B cell (primary cell): ENCODE results near the gene C7orf25. TPM values are rescaled to one million over a fixed set of nuclear protein-coding genes. Genes with fewer than 3 reads are reported as not detected.

Source experiments
- ATAC-seq: fragments of 200-7000 bp; cut with Tn5 transposase; one replicate; pipeline ENCODE4 v1.10.0; 2021; ENCODE audit warnings: low read depth, mild to moderate bottlenecking, moderate number of reproducible peaks, moderate library complexity
- CTCF ChIA-PET: fragments of 350-600 bp; sonication (Branson Sonifier 250); formaldehyde crosslinking; loops from one replicate; lab custom pipeline; 2021; ENCODE audit warnings: antibody characterized with exemption, inconsistent platforms; lab: Charles Lee
- POLR2A ChIA-PET: fragments of 350-600 bp; sonication (Branson Sonifier 250); formaldehyde crosslinking; loops from one replicate; lab custom pipeline; 2021; ENCODE audit warnings: antibody characterized with exemption; lab: Charles Lee
- DNase-seq: peaks from one replicate; pipeline ENCODE4 v3.0.0; 2013
- H2AFZ ChIP-seq: 2 replicates; pipeline ENCODE4 v1.6.1; 2012; ENCODE audit warnings: mild to moderate bottlenecking, low read depth, low read length; ENCODE audit not compliant: insufficient read depth, poor library complexity, severe bottlenecking
- H3K27ac ChIP-seq, 2 donors: 1 replicate in 1 of 2; 2 replicates in 1 of 2; pipeline ENCODE4 v1.5.1; 2012 to 2013; ENCODE audit warnings: low read length in 2 of 2, mild to moderate bottlenecking in 2 of 2, moderate library complexity in 1 of 2
- H3K27me3 ChIP-seq, 4 experiments: fragments of 200-600 bp in 1 of 4; sonication (generic) in 1 of 4; replicated peaks in 1 of 4; 1 replicate in 2 of 4; 2 replicates in 2 of 4; pipeline versions ENCODE4 v1.6.1 to v1.7.0; 2013 to 2016; ENCODE audit warnings: low read length in 3 of 4, mild to moderate bottlenecking in 2 of 4, mixed read lengths in 1 of 4, moderate library complexity in 1 of 4; ENCODE audit not compliant: insufficient read depth in 4 of 4, control insufficient read depth in 3 of 4; ENCODE audit errors: control extremely low read depth in 1 of 4
- H3K36me3 ChIP-seq, 2 experiments: replicated peaks in 1 of 2; 1 replicate in 1 of 2; 2 replicates in 1 of 2; pipeline versions ENCODE4 v1.6.1 to v1.7.1; 2013; ENCODE audit warnings: low read length in 1 of 2; ENCODE audit not compliant: insufficient read depth in 2 of 2, control insufficient read depth in 1 of 2; ENCODE audit errors: control extremely low read depth in 1 of 2, extremely low read depth in 1 of 2
- H3K4me1 ChIP-seq, 2 donors: fragments of 200-600 bp in 1 of 2; sonication (generic) in 1 of 2; 1 replicate in 1 of 2; 2 replicates in 1 of 2; pipeline versions ENCODE4 v1.5.1 to v1.6.1; 2013 to 2017; ENCODE audit warnings: low read length in 2 of 2; ENCODE audit not compliant: control insufficient read depth in 2 of 2, insufficient read depth in 2 of 2
- H3K4me2 ChIP-seq: replicated peaks from 2 replicates; pipeline ENCODE3; 2012; ENCODE audit warnings: mild to moderate bottlenecking, low read depth, low read length; ENCODE audit not compliant: poor library complexity, severe bottlenecking
- H3K4me3 ChIP-seq, 5 experiments: fragments of 200-600 bp in 1 of 5; sonication (generic) in 1 of 5; 1 replicate in 3 of 5; 2 replicates in 2 of 5; pipeline versions ENCODE4 v1.5.1 to v1.7.0; 2011 to 2016; ENCODE audit warnings: low read length in 4 of 5, mild to moderate bottlenecking in 4 of 5, low read depth in 2 of 5, control low read depth in 1 of 5, moderate library complexity in 1 of 5; ENCODE audit not compliant: insufficient read depth in 1 of 5; ENCODE audit errors: control extremely low read depth in 1 of 5, extremely low read depth in 1 of 5
- H3K79me2 ChIP-seq: fragments of 200-600 bp; sonication (generic); one replicate; pipeline ENCODE4 v1.6.0; 2016; ENCODE audit warnings: low read length; ENCODE audit not compliant: control insufficient read depth, insufficient read depth
- H3K9ac ChIP-seq: fragments of 200-600 bp; sonication (generic); 2 replicates; pipeline ENCODE4 v1.6.1; 2017; ENCODE audit warnings: mild to moderate bottlenecking, low read length, moderate library complexity
- H3K9me3 ChIP-seq, 3 donors: one replicate each; pipeline versions ENCODE4 v1.6.1 to v1.7.1; 2013; ENCODE audit warnings: low read length in 2 of 3; ENCODE audit not compliant: control insufficient read depth in 2 of 3, insufficient read depth in 1 of 3; ENCODE audit errors: control extremely low read depth in 1 of 3
- H4K20me1 ChIP-seq: 2 replicates; pipeline ENCODE4 v1.6.0; 2012; ENCODE audit warnings: mild to moderate bottlenecking, low read length; ENCODE audit not compliant: insufficient read depth, control insufficient read depth, poor library complexity, severe bottlenecking
- H3K27ac Mint-ChIP-seq: one replicate; pipeline ENCODE4 v1.8.0; 2021; ENCODE audit warnings: mixed read lengths
- H3K27me3 Mint-ChIP-seq: one replicate; pipeline ENCODE4 v1.8.0; 2021; ENCODE audit warnings: mixed read lengths
- H3K4me1 Mint-ChIP-seq: one replicate; pipeline ENCODE4 v1.8.0; 2021; ENCODE audit warnings: mixed read lengths
- H3K4me3 Mint-ChIP-seq: one replicate; pipeline ENCODE4 v1.8.0; 2021; ENCODE audit warnings: mixed read lengths
- H3K9me3 Mint-ChIP-seq: one replicate; pipeline ENCODE4 v1.8.0; 2022; ENCODE audit warnings: mixed read lengths; ENCODE audit not compliant: insufficient read depth
- EZH2 ChIP-seq: IDR thresholded peaks from 2 replicates; pipeline ENCODE4 v1.6.1; 2012; ENCODE audit warnings: borderline replicate concordance, low read depth, mild to moderate bottlenecking, moderate library complexity, low read length; ENCODE audit not compliant: insufficient read depth, poor library complexity, severe bottlenecking
- WGBS: methylation state at CpG from one replicate; pipeline ENCODE4 v1.1.5; 2013; ENCODE audit warnings: missing lambda C conversion rate; ENCODE audit not compliant: insufficient coverage; 5-methylcytosine and 5-hydroxymethylcytosine counted together
- intact Hi-C: fragments of 100-400 bp; cut with micrococcal nuclease; formaldehyde crosslinking; loops from one replicate; pipeline ENCODE4 v1.10.0; 2022
- polyA minus RNA-seq: library from RNA; depleted of rRNA, polyadenylated mRNA; stranded (reverse); fragments of >200 nt; gene quantifications from 2 replicates; pipeline ENCODE4 v1.2.3, GENCODE V29; 2012
- polyA plus RNA-seq: library from polyadenylated mRNA; depleted of rRNA; stranded (reverse); fragments of >200 nt; gene quantifications from 2 replicates; pipeline ENCODE4 v1.2.3, GENCODE V29; 2012
- total RNA-seq, 2 donors: library from RNA; stranded (reverse); fragments of 120-200 nt in 1 of 2; gene quantifications; 1 replicate in 1 of 2; 2 replicates in 1 of 2; pipeline versions ENCODE4 v1.2.3 to v1.2.4, GENCODE V29; 2013 to 2022
- TF ChIP-seq, protein P1 (sequence below): fragments of 200-600 bp; IDR thresholded peaks from one replicate; pipeline ENCODE4 v1.8.0; 2022; ENCODE audit warnings: antibody characterized with exemption, mild to moderate bottlenecking

C7orf25 gene
- total RNA-seq, result 7.5 and 11.8 TPM in 2 replicates
- 4.8 TPM for total RNA-seq (2013)
- 2.1 and 2.3 TPM in 2 replicates for polyA plus RNA-seq
- 2.5 and 3.4 TPM in 2 replicates for polyA minus RNA-seq

GRCh38 chr7:42911454-42912447 is at the start of gene C7orf25:
Gene C7orf25 (minus strand): TSS chr7:42912070. CDS start chr7:42910900, 1,170 bp downstream.
- POLR2A ChIA-PET, result interaction anchor here (0.9 to 1.3 kb wide), 2 partner anchors 20 to 21 kb away, joined by 4 to 5 read pairs; partner anchors contain the start of genes MRPL32 and PSMA2

More at GRCh38 chr7:42911454-42912447, at the start of gene C7orf25:
- intact Hi-C loops, result loop anchor here (1.0 to 2.0 kb wide), 4 partner anchors 21 to 1579 kb away; partner anchors contain the start of genes MRPL32, NUDCD3 and PSMA2
- CTCF ChIA-PET, result interaction anchor here (0.9 to 1.7 kb wide), 5 partner anchors 20 to 1579 kb away, joined by 3 to 7 read pairs (median 3); partner anchors contain the start of genes MRPL32, NUDCD3, PSMA2 and STK17A
- H3K27me3 ChIP-seq, result no peaks in the 10 kb centered on the region
- H4K20me1 ChIP-seq, result no peaks in the 10 kb centered on the region
- ATAC-seq (peak; percentile 92), DNase-seq (peak; percentile 96)
- H3K36me3 ChIP-seq, result peaks cover 0 to 5% of the 10 kb centered on the region in 2 experiments
- H3K9me3 ChIP-seq, result no peaks in the 10 kb centered on the region
- WGBS, result under 1% methylated on average over 95 of the region's 95 CpGs
- peak within 1 kb of the TSS; percentile 92 for H3K4me2 ChIP-seq
- peak within 1 kb of the TSS; percentile 40 to 72 for H3K27ac ChIP-seq
- Mint-ChIP-seq H3K27me3 (no peaks in the 10 kb centered on the region), H3K9me3 (no peaks in the 10 kb centered on the region), H3K4me3 (peak within 1 kb of the TSS; percentile 92), H3K4me1 (peaks cover 49% of the 10 kb centered on the region), H3K27ac (peak within 1 kb of the TSS; percentile 90)
- peaks cover 19 to 21% of the 10 kb centered on the region in 2 donors for H3K4me1 ChIP-seq
- H2AFZ ChIP-seq, result peak within 1 kb of the TSS; percentile 91
- H3K4me3 ChIP-seq, result peak within 1 kb of the TSS; percentile 45 to 83 (median 74)
- no peak for TF ChIP-seq EZH2
- TF ChIP-seq, protein P1, sequence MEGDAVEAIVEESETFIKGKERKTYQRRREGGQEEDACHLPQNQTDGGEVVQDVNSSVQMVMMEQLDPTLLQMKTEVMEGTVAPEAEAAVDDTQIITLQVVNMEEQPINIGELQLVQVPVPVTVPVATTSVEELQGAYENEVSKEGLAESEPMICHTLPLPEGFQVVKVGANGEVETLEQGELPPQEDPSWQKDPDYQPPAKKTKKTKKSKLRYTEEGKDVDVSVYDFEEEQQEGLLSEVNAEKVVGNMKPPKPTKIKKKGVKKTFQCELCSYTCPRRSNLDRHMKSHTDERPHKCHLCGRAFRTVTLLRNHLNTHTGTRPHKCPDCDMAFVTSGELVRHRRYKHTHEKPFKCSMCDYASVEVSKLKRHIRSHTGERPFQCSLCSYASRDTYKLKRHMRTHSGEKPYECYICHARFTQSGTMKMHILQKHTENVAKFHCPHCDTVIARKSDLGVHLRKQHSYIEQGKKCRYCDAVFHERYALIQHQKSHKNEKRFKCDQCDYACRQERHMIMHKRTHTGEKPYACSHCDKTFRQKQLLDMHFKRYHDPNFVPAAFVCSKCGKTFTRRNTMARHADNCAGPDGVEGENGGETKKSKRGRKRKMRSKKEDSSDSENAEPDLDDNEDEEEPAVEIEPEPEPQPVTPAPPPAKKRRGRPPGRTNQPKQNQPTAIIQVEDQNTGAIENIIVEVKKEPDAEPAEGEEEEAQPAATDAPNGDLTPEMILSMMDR, result no peak
- peaks cover 9% of the 10 kb centered on the region for H3K79me2 ChIP-seq
- peak within 1 kb of the TSS; percentile 85 for H3K9ac ChIP-seq
